ENCODE results near the gene HAUS6.
A peak's percentile ranks its signal among the peaks of the same experiment; 100 is the strongest.

HAUS6 gene

DNA sequence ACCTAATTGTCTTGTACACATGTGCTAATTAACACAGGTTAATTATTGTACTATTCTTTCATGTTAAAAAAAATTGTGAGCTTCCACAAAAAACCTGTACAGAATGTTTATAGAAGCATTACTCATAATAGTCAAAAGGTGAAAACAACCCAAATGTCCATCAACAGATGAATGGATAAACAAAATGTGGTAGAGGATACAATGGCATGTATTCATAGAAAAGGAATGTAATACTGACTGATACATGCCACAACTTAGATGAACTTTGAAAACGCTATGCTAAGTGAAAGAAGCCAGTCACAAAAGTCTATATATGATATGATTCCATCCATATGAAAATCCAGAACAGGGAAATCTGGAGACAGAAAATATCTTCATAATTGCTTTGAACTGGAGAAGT, 27.9 kb downstream of the HAUS6 start:
- TF ChIP-seq, protein P1, sequence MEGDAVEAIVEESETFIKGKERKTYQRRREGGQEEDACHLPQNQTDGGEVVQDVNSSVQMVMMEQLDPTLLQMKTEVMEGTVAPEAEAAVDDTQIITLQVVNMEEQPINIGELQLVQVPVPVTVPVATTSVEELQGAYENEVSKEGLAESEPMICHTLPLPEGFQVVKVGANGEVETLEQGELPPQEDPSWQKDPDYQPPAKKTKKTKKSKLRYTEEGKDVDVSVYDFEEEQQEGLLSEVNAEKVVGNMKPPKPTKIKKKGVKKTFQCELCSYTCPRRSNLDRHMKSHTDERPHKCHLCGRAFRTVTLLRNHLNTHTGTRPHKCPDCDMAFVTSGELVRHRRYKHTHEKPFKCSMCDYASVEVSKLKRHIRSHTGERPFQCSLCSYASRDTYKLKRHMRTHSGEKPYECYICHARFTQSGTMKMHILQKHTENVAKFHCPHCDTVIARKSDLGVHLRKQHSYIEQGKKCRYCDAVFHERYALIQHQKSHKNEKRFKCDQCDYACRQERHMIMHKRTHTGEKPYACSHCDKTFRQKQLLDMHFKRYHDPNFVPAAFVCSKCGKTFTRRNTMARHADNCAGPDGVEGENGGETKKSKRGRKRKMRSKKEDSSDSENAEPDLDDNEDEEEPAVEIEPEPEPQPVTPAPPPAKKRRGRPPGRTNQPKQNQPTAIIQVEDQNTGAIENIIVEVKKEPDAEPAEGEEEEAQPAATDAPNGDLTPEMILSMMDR (IDR thresholded peaks at IDR 0.05), result no peak

DNA sequence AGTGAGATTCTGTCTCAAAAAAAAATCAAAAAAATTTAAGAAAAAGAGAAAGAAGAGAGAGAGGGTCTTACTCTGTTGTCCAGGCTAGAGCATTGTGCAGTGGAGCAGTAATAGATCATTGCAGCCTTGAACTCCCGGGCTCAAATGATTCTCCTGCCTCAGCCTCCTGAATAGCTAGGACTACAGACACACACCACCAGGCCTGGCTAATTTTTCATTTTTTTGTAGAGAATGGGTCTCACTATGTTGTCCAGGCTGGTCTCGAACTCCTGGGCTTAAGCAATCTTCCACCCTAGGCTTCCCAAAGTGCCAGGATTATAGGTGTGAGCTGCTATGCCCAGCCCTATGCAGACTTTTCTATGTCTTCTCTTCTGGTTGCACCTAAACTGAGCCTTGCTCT, 28.5 kb downstream of the HAUS6 start:
- TF ChIP-seq, protein P1 (IDR thresholded peaks at IDR 0.05), result no peak

DNA sequence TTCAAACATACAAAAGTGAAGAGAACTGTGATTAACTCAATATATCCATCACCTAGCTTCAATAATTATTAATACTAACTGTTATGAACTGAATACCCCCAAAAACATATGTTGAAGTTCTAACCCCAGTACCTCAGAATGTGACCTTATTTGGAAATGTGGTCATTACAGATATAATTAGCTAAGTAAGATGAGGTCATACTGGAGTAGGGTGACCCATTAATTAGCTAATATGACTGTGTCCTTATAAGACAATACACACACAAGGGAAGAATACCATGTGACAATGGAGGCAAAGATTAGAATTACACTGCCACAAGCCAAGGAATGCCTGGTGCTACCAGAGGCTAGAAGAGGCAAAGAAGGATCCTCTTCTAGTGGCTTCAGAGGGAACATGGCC, 45.7 kb downstream of the HAUS6 start:
- TF ChIP-seq, protein P1 (IDR thresholded peaks at IDR 0.05), result no peak

DNA sequence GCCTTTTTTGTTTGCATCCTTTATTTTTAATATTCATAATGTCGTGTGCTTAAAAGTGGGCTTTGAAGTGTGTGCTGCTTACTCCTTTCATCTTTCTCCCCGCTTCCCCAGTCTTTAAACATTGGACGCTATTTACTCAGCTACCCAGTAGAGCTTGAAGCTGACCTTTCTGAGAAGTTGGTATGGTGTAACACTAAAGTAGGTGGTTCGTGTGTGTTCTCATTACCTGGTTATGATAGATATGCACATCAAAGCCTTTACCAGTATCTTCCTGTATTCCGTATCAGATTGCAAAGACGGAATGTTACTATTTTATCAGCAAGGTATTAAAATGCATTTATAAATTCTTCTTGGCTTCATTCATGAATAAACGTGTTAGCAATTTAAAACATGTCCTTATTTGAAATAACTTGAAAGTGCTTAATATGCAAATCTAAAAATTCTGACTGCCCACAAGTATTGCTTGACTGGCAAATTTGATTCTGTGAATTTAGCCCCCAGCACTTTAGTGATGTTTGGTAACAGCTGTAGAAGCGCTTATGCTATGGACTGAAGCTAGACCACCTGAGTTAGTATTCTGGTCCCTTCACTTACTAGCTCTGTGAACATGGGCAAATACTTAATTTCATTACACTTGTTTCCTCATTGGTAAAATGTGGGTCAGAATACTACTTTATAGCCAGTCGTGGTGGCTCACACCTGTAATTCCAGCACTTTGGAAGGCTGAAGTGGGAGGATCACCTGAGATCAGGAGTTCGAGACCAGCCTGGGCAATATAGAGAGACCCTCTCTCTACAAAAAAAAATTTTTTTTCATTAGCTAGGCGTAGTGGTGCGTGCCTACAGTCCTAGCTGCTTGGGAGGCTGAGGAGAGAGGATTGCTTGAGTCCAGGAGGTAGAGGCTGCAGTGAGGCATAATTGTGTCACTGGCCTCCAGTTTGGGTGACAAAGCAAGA, 51.8 kb downstream of the HAUS6 start:
- TF ChIP-seq, protein P1 (IDR thresholded peaks at IDR 0.05), result no peak

DNA sequence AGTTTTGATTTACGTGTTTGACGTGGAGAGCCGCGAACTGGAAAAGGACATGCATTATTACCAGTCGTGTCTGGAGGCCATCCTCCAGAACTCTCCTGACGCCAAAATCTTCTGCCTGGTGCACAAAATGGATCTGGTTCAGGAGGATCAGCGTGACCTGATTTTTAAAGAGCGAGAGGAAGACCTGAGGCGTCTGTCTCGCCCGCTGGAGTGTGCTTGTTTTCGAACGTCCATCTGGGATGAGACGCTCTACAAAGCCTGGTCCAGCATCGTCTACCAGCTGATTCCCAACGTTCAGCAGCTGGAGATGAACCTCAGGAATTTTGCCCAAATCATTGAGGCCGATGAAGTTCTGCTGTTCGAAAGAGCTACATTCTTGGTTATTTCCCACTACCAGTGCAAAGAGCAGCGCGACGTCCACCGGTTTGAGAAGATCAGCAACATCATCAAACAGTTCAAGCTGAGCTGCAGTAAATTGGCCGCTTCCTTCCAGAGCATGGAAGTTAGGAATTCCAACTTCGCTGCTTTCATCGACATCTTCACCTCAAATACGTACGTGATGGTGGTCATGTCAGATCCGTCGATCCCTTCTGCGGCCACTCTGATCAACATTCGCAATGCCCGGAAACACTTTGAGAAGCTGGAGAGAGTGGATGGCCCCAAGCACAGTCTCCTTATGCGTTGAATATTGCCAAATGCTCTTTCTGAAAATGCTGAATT, 52.6 kb downstream of the HAUS6 start:
- TF ChIP-seq, protein P1 (IDR thresholded peaks at IDR 0.05), result no peak

DNA sequence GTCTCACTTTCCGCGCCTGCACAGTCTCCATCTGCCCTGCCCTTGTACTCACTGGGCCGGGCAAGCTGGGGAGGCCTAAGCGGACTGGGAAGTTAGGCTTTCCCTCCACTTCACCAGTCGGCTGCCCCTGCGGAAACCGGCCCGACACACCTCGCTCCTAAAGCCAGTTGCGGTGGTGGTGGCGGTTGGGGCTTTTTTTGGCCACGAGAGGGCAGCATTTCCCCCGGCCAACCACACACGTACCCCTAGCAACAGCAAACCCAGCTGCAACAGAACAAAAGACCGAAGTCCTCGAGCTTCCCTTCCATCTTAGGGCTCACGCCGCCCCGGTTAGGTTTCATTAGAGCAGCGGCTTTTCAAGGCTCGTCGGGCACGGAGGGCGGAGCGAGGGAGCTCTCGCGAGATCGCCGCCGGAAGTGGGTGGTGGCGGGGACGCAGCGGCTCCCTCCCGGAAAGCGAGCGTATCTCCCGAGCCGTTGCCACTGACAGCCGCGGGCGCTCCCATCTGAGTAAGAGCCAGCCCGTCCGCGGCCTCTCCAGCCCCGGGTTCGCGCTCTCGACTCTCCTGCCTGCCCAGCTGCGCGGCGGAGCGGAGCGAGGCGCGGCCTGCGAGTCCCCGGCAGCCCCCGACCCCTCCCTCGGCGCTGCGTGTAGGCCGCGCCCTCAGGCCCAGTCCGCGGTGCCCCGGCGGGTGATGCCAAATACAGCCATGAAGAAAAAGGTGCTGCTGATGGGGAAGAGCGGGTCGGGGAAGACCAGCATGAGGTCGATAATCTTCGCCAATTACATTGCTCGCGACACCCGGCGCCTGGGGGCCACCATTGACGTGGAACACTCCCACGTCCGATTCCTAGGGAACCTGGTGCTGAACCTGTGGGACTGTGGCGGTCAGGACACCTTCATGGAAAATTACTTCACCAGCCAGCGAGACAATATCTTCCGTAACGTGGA, 53.5 kb downstream of the HAUS6 start, which contains the start of gene RRAGA:
TSS of gene RRAGA (plus strand) at position 462 of the 951 bp plus-strand sequence. CDS start at position 695, 233 bp downstream.
- TF ChIP-seq, protein P1 (IDR thresholded peaks at IDR 0.05), result peak; percentile 80

DNA sequence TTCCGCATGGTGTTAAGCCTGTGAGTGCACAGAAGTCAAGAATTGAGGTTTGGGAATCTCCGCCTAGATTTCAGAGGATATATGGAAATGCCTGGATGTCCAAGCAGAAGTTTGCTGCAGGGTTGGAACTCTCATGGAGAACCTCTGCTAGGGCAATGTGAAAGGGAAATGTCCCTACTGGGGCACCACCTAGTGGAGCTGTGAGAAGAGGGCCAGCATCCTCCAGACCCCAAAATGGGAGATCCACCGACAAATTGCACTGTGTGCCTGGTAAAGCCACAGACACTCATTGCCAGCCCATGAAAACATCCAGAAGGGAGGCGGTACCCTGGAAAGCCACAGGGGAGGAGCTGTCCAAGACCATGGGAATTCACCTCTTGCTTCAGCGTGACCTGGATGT, 66.1 kb downstream of the HAUS6 start:
- TF ChIP-seq, protein P1 (IDR thresholded peaks at IDR 0.05), result no peak
